NCI-H2227 treated with DMSO at 0.1 percent for 48 hours (cell line): ENCODE data around the gene RSPRY1.
"Not testable (repeated sequence)": the region's sequence is repeated elsewhere in the genome, so short reads cannot be mapped to it uniquely, and the experiment has no call there.

Experiments
- DNase-seq: peaks from one replicate; lab custom pipeline; 2025; lab: John Stamatoyannopoulos, UW

The RSPRY1 gene

DNA sequence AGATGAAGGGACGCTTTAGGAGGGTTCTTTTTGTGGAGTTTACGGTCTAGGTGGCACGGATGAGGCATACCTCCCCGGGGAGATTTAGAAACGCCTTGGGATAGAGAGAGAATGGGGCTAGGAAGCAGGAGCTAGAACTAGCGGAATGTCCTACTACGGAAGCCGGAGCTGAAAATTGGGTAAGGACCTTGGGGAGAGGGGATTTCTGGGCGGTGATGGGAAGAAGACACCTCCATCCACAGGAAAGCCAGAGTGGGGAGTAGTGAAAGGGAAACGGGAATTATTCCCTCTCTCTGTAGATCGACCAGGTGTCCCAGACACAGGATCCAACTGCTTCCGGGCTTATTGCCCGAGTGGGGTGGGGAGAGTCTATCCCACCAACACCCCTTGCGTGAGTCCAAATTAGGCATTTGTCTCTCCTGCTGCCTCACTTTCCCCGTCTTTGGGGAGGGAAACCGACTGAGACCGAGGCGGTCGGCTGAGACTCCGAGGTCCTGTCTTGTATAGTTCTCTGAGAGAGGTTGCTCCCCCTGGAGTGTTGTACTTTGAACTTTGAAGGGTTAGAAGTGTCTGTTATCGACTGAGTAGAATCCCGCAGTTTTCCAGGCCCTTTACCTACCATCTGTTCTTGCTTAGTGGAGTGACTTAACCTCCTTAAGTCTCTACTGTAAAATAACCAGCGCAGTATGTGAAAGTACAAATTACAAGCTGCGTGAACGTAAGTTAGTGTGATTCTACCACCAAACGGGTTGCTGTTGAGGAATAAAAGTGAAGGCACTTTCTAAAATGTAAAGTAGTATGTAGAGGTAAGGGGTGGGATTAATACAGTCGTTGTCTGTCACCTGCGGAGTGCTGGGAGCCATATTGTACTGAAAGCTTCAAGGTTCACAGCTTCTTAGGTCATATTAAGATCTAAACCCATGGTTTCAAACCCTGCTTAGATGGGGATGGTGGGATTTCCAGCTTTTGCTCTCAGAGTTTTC, 1.0 kb downstream of the RSPRY1 start:
- DNase-seq = no peak

DNA sequence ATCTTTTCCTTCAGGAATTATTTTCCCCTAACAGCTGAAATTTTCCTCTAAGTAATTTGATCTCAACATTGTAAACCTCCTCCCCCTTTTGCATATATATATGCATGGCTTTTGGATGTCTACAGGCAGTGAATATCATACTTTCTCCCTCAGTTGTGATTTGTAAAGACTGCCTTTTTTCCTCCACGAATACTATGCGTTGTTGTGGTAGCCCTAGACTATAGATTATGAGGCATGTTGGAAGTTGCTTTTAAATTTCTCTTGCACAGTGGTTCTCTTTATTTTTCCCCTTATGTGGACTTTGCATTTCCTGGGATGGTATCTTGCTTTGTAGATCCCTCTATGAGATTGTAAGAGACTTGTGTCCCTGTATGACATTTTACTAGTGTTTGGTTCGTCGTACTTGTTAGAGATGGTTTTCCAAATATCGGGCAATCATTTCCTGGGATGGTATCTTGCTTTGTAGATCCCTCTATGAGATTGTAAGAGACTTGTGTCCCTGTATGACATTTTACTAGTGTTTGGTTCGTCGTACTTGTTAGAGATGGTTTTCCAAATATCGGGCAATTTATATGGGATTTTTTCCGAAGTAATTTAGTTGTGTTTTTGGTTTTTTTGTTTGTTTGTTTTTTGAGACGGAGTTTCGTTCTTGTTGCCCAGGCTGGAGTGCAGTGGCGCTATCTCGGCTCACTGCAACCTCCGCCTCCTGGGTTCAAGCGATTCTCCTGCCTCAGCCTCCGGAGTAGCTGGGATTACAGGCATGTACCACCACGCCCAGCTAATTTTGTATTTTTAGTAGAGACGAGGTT, 2.0 kb downstream of the RSPRY1 start:
- not testable (repeated sequence) for DNase-seq

DNA sequence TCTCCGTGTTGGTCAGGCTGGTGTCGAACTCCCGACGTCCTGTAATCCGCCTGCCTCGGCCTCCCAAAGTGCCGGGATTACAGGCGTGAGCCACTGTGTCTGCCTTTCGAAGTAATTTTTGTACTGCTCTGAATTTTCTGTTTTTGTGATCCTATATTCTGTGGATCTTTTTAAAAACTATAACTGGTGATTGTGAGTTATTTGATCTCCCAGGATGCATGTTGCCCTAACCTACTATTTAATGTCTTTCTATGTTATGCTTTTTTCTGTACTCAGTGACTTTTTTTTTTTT, 2.5 kb downstream of the RSPRY1 start:
- no peak for DNase-seq

DNA sequence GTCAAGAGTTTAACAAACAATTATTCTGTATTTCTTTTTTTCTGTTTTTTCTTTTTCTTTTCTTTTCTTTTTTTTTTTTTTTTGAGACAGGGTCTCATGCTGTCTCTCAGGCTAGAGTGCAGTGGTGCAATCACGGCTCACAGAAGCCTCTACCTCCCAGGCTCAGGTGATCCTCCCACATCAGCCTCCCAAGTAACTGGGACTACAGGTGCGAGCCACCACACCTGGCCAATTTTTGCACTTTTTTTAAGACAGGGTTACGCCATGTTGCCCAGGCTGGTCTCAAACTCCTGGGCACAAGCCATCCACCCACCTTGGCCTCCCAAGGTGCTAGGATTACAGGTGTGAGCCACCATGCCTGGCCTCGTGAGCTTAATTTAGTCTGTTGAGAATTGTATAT, 3.4 kb downstream of the RSPRY1 start:
- DNase-seq = not testable (repeated sequence)

DNA sequence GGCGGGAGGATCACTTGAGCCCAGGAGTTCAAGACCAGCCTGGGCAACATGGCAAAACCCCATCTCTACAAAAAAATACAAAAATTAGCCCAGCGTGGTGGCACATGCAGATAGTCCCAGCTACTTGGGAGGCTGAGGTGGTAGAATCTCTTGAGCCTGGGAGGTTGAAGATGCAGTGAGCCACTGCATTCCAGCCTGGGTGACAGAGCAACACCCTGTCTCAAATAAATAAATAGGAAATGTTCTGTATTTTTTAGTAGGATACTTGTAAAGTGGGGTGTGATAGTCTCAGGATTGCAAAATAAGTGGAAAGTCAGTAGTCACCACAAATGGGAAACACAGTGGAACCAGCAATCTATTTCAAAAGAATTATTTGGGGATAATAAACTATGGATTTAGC, 4.0 kb downstream of the RSPRY1 start:
- DNase-seq = no peak

DNA sequence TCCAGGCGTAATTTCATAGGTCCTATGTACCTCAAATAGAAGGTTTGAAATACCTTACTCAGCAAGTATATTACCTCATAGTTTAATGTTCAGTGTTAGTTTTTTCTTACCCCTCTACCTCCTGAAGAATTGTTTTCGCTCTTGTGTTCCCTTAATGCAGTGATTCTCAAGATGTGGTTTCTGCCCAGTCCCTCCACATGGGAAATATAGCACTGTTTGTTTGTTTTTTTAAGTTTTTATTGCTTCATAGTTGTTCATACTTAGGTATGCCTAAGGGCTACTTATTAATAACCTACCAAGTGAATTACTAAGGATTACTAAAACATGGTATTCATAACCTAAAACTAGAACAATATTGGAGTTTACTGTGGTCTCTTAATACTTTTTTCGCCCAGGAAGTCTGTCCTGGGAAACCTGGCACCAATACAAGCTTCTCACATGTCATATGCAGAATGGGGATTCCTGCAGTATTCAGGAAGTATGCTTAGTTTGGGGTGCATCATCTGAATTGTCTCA, 5.0 kb downstream of the RSPRY1 start:
- no peak for DNase-seq

DNA sequence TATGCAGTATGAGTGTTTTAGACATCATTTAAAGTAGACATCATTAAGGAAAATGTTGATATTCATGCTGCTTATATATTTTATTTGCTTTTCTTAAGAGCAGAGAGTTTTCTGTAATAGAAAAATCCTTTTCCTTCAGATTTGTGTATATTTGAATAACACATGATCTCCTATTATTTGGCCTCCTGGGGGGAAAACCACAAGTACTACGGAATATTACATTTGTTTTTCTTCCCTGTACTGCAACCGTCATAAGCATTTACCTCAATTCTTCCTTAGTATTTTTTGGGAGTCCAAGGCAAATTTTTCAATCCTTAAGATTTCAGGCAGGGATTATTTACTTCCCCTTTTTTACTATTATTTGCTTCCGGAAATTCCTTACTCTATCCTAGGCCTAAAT, 6.0 kb downstream of the RSPRY1 start:
- no peak for DNase-seq

DNA sequence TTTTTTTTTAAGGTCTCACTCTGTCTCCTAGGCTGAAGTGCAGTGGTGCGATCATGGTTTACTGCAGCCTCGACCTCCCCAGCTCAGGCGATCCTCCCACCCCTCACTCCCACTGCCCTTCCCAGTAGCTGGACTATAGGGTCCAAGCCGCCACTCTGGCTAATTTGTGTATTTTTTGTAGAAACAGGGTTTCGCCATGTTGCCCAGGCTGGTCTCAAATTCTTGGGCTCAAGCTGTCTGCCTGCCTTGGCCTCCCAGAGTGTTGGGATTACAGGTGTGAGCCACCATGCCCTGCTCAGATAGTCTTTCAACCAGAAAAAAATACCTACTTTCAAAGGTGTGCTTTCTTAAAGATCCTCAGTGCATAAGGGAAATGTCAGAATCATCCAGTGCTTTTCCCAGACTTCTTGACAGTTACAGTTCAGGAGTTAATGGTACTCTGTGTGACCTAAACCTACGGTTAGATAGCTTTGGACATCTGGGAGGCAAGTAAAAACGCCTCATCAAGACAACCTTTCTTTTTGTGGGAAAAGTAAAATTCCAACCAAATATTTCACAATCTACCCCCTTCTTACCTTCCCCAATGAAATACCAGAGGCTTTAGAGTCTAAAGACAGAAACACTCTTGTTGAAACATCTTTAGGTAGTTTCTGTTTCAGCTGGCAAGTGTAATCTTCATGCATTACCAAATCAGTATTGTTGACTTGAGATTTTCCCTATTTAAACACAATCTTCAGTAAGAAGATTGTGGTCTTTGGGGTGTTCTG, 6.8 kb downstream of the RSPRY1 start:
- DNase-seq = no peak

DNA sequence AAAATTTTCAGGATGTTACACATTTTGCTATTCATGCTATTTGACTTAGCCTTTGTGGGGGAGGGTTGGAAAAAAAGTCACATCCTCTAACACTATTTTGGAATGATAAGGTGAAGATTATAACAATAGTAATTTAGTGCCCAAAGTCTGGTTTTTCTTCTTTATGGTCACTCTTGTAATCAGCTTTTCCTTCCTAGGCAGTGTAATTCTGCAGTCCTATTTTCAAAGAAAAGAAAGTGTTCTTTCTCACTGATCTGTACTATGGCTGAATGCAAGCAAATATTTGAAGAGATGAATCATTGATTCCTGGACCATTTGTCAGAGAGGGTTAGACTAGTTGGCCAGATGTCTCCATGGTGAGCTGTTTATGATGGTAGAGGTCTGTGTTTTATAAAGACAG, 8.4 kb downstream of the RSPRY1 start:
- DNase-seq = no peak

DNA sequence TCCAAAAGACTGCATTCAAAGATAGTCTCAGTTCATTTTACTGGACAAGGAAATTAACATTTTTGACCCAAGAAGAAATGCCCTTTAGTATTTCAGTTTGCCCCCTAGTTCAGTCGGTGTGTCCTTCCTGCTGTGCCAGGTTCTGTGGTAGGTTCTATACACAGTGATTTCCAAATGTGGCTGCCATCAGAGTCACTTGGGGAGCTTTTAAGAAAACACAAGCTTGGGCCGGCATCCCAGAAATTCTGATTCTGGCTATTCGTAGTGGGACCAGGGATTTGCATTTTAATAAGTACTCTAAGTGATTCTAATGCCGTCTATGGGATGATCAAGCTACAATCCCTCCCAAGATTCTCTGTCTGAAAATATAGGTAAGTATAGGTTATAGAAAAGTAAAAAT, 10.2 kb downstream of the RSPRY1 start:
- DNase-seq = no peak

DNA sequence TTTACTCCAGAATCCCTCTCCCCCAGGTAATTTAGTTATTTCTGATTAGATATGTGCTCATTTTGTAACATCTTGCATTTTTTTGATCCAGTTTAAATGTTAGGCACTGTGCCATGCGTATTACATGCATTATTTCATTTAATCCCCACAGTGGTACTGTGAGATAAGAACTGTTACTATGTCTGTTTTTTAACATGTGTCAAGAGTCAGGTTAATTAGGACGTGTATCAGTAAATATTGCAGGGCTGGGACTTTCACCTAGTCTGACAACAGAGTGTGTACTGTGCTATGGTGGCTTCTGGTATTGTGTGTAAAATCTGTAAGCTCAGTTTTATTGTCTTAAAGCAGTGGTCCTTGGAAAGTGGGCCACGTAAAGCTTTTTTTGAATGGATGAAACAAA, 10.6 kb downstream of the RSPRY1 start:
- no peak for DNase-seq

DNA sequence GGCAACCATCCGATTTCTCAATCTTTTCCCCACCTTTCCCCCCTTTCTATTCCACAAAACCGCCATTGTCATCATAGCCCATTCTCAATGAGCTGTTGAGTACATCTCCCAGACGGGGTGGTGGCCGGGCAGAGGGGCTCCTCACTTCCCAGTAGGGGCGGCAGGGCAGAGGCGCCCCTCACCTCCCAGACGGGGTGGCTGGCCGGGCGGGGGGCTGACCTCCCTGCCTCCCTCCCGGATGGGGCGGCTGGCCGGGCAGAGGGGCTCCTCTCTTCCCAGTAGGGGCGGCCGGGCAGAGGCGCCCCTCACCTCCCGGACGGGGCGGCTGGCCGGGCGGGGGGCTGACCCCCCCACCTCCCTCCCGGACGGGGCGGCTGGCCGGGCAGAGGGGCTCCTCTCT, 14.2 kb downstream of the RSPRY1 start:
- not testable (repeated sequence) for DNase-seq

DNA sequence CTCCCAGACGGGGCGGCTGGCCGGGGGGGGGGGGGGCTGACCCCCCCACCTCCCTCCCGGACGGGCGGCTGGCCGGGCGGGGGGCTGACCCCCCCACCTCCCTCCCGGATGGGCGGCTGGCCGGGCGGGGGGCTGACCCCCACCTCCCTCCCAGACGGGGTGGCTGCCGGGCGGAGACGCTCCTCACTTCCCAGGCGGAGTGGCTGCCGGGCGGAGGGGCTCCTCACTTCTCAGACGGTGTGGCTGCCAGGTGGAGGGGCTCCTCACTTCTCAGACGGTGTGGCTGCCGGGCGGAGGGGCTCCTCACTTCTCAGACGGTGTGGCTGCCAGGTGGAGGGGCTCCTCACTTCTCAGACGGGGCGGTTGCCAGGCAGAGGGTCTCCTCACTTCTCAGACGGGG, 14.8 kb downstream of the RSPRY1 start:
- not testable (repeated sequence) for DNase-seq

DNA sequence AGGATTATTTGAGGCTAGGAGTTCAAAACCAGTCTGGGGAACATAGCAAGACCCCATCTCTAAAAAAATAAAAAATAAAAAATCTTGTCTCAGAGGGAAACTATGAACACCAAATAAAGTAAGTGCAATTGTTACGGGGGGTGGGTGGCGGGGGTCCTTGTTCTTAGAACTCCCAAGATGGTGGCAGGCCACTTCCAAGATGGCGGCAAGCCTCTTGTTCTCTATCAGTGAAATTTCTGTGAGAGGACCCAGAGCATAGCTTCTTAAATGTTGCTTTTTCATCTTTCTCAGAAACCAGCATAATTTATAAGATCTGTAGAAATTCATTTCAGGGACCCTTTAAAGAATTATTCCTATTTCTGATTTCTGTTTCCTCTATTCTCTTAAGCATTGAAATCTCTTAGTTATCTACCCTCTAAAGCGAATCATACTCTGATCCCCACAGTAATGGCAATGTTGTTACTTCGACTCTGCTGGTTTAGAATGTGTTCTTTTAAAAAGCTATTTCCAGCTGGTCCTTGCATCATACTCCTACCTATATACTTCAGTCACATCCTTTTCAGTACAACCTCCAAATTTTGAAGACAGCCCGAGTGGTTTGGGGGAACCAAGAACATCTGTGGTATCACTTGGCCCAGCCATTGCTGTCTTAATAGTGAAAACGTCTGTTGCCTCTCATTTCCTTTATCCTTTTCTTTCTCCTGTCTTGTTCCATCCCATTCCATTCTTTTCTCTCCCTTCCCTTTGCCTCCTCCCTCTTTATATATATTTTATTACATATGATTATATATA, 16.2 kb downstream of the RSPRY1 start:
- DNase-seq = no peak

DNA sequence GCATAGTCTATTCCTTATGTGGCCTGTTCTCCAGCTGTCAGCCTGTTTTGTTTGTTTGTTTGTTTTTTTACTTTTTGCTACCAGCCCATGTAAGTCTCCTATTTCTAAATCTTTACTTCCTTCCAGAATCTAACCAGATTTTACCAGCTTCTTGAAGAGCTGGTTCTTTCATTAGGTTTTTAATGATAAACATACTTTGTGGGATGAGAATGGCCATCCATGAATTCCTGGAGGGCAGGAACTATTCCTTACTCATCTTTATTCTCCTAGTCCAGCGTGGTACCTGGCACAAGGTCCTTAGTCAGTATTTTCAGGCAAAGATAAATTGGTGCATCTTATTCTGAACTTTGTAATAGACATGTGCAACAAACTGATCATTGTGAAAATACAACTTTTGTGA, 17.3 kb downstream of the RSPRY1 start:
- no peak for DNase-seq

DNA sequence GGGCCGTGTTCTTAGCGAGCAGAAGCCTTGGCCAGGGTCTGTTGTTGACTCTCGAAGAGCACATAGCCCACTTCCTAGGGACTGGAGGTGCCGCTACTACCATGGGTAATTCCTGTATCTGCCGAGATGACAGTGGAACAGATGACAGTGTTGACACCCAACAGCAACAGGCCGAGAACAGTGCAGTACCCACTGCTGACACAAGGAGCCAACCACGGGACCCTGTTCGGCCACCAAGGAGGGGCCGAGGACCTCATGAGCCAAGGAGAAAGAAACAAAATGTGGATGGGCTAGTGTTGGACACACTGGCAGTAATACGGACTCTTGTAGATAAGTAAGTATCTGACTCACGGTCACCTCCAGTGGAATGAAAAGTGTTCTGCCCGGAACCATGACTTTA, 18.5 kb downstream of the RSPRY1 start:
- no peak for DNase-seq

DNA sequence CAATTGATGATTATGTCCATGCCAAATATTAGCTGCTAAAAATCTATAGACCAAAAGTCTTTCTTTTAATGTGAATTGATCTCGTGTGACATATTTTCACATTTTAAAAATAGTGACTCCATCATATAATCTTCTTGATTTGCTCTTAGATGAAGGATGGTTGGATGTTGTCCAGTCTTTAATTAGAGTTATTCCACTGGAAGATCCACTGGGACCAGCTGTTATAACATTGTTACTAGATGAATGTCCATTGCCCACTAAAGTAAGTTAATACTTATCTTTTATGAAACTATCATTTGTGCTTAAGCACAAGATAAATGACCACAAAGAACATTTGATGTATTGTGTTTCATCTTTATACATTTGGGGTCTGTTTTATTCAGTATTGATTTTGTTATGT, 22.8 kb downstream of the RSPRY1 start:
- no peak for DNase-seq

DNA sequence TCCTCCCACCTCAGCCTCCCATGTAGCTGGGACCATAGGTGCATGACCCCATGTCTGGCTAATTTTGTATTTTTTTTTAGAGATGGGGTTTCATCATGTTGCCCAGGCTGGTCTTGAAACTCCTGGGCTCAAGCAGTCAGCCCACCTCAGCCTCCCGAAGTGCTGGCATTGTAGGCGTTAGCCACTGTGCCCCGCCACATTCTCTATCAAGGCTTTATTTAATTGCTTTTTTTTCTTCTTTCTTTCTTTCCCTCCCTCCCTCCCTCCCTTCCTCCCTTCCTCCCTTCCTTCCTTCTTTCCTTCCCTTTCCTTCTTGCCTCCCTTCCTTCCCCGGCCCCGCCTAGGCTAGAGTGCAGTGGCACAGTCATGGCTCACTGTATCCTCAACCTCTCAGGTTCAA, 23.7 kb downstream of the RSPRY1 start:
- no peak for DNase-seq

DNA sequence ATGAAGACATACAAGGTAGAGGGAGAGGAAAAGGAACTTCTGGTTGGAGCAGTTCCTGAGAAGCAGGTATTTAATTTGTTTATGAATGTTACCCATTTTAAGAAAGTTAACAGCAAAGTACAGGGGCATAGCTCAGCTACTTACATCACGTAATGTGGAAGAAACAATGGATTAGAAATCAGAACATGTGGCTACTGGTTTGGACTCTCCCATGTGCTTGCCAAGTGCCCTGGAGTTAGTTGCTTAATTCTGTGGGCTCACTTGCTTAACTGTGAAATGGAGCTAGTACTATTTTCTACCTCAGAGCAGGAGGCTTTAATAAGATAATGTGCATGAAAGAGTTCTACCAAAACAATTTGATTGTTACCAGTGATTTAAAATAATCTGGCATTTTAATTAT, 27.3 kb downstream of the RSPRY1 start:
- DNase-seq = no peak

DNA sequence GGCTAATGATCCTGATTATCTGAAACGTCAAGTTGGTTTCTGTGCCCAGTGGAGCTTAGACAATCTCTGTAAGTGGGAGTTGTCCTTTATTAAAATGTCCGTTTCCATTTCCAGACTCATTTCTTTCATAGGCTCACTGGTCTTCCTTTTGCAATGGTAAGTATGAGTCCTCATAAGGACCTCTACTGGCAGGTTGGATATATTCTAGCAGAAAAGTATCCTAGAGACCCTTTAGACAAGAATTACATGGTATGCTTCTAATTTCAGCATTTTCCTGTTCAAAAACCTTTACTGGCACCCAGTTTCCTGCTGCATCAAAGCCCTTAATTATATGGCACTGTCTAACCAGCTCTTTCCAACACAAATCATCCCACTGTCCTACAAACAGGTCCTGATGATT, 30.8 kb downstream of the RSPRY1 start:
- no peak for DNase-seq

DNA sequence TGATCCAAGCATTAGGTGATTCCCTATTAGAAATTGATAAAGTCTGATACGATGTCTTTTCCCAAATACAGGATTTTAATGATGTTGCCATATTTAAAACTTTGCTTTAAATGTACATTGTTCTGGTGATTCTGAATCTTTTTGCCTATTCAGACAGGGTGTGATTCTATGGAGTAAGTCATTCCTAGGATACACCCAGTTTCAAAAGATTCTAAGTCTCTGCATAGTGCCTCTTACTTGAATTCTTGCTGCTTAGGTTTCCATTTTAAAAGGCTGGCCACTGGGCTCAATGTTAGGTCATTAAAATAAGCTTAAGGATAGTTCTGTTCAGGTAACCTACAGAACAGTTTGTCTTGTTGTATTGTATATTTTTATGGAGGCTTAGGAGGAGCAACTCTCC, 36.9 kb downstream of the RSPRY1 start:
- DNase-seq = no peak
